ES-I3 (cell line): ENCODE measurements around the gene OR14A2.
"Not testable (repeated sequence)": the region's sequence is repeated elsewhere in the genome, so short reads cannot be mapped to it uniquely, and the experiment has no call there.

ENCODE experiments used
- H3K36me3 ChIP-seq: 2 replicates; pipeline ENCODE4 v1.6.1; 2013; ENCODE audit warnings: mild to moderate bottlenecking, low read length, control low read depth, moderate library complexity; ENCODE audit not compliant: insufficient read depth
- H3K4me1 ChIP-seq: 2 replicates; pipeline ENCODE4 v1.6.1; 2013; ENCODE audit warnings: mild to moderate bottlenecking, control low read depth, low read length; ENCODE audit not compliant: insufficient read depth
- H3K9ac ChIP-seq: 2 replicates; pipeline ENCODE4 v1.6.1; 2013; ENCODE audit warnings: low read depth, mild to moderate bottlenecking, low read length, moderate library complexity
- H3K9me3 ChIP-seq: 2 replicates; pipeline ENCODE4 v1.6.1; 2013; ENCODE audit warnings: mild to moderate bottlenecking, low read length, moderate library complexity; ENCODE audit not compliant: control insufficient read depth, insufficient read depth

OR14A2 gene

DNA sequence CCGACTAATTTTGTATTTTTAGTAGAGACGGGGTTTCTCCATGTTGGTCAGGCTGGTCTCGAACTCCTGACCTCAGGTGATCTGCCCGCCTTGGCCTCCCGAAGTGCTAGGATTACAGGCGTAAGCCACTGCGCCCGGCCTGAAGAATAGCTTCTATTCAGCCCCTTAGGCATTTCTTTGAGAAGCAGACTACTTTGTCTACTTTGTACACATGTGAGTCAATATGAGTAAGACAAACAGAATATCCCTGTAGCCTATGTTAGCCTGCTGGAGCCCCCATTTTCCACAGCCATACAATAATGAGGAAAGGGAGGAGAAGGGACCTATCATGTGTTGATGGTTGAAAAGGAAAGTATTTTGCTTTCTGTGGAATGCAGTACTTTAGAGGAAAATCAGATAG lies 37.3 kb downstream of the OR14A2 start:
- H3K9me3 ChIP-seq, H3K9ac ChIP-seq, H3K4me1 ChIP-seq, H3K36me3 ChIP-seq: not testable (repeated sequence)

DNA sequence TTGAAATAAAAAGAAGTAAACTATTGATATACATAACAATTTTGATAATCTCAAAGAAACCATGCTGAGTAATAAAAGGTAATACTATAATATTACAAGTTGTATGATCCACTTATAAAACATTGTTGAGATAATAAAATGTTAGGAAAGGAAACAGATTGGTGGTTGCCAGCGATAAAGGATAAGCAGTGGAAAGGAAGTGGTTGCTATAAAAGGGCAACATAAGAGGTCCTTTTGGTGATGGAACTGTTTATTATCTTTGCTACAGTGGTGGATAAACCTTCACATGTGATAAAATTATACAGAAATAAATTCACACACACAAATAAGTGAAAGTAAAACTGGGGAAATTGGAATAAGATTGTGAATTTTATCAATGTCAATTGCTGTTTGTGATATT lies 46.6 kb downstream of the OR14A2 start:
- H3K9ac ChIP-seq = no peak overlapping the region
- no peaks in the 10 kb centered on the region for H3K9me3 ChIP-seq

DNA sequence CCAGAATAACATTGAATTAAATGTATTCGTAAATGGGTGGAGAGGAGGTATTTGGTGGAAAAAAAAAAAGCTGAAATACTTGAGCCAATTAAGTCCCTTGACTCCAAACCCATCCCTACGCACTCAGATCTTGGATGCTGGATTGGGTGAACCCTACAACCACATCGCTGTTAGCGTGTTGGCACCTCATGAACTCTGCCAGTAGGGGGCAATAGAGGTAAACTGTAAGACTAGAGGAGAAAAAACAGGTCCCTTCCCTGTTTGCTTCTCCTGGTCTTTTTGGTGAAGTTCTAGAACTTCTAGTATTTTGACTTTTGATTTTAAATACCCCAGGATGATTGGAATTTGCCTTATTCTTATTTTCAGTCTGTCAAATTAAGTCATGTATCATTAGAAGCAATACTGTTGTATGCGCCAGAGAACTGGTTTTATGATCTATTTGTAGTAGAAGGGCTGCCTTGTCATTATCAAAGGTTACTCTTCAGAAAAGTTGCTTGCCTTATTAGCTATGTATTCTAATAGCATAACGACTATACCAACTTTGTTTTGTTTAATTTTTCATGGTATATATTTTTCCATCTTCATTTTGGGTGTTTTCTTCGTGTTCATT lies 66.5 kb downstream of the OR14A2 start:
- Histone ChIP-seq H3K9me3 (no peaks in the 10 kb centered on the region), H3K4me1 (no peaks in the 10 kb centered on the region), H3K36me3 (no peaks in the 10 kb centered on the region), H3K9ac (no peak overlapping the region)

More for the DNA sequence above, 46.6 kb downstream of the OR14A2 start:
- no peaks in the 10 kb centered on the region for H3K4me1 ChIP-seq
- H3K36me3 ChIP-seq = no peaks in the 10 kb centered on the region

DNA sequence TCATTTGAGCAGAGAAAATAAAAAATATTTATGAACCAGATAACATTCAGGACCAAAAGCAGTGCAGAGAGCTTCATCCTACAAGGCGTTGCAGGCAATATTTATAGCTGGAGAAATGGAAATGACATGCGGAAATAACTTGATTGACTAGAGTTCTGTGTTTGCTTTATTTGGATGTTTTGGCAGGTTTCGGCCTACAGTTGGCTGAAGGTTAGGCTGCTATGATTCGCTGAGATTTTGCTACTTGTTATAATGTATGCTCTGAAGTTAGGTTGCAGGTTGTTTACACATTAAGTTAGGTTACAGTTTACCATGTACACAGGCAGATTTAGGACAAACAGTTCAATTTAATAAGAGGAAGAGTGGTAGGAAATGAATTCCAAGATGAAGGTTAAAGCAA lies 67.8 kb downstream of the OR14A2 start:
- H3K4me1 ChIP-seq = no peaks in the 10 kb centered on the region
- H3K36me3 ChIP-seq = no peaks in the 10 kb centered on the region
- no peaks in the 10 kb centered on the region for H3K9me3 ChIP-seq
- no peak overlapping the region for H3K9ac ChIP-seq

DNA sequence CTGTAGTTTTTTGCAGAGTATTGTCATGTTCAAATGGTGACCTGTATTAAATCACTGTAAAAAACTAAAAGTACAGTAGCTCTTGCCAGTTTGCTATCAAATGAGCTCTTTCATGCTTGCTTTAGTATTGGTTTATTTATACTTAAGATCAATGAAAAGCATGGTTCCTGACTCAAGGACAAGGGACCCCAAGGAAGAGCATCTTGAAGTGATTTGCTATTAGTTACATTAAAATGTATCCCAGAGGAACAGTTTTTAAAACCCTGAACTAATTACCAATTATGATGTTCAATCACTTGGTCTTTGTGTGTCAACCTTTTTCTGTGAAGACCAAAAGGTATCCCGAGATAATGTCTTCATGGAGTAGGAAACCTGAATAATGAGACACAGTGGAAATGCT lies 68.3 kb downstream of the OR14A2 start, which contains the start of gene OR13G1:
OR13G1 (minus strand) TSS at position 101 of the 400 bp plus-strand sequence. CDS start 6,698 bp downstream, outside the sequence.
- H3K36me3 ChIP-seq = no peaks in the 10 kb centered on the region
- H3K9me3 ChIP-seq = no peaks in the 10 kb centered on the region
- H3K9ac ChIP-seq = no peak within 1 kb of the TSS
- H3K4me1 ChIP-seq = no peaks in the 10 kb centered on the region
